HUDEP-2 (cell line): ENCODE results near the gene MTFMT.
A peak's percentile ranks its signal among the peaks of the same experiment; 100 is the strongest.

Source experiments
- DNase-seq, 76 experiments: peaks; one replicate each; lab custom pipeline; 2025; ENCODE audit not compliant: unreplicated experiment in 76 of 76; lab: John Stamatoyannopoulos, UW

MTFMT gene

GRCh38 chr15:65060641-65061397 lies 31.4 kb upstream of the MTFMT start:
- no peak for DNase-seq

- no peak for DNase-seq
Observed at GRCh38 chr15:65059931-65060596, 30.6 kb upstream of the MTFMT start.

- DNase-seq = no peak
Observed at GRCh38 chr15:65059369-65059750, 29.9 kb upstream of the MTFMT start.

GRCh38 chr15:65058394-65059368 lies 29.2 kb upstream of the MTFMT start:
- DNase-seq = no peak

GRCh38 chr15:65057549-65057940 lies 28.1 kb upstream of the MTFMT start:
- no peak for DNase-seq

GRCh38 chr15:65056868-65057548 lies 27.6 kb upstream of the MTFMT start:
- DNase-seq = no peak

GRCh38 chr15:65056106-65056505 lies 26.7 kb upstream of the MTFMT start:
- DNase-seq = no peak

- peak in 1 of 76 experiments; percentile 9 for DNase-seq
Observed at GRCh38 chr15:65055201-65055870, 25.9 kb upstream of the MTFMT start.

GRCh38 chr15:65054333-65055200 lies 25.1 kb upstream of the MTFMT start:
- peak in 56 of 76 experiments; percentile 4 to 73 (median 37) for DNase-seq

GRCh38 chr15:65052956-65053355 lies 23.5 kb upstream of the MTFMT start:
- DNase-seq = no peak

GRCh38 chr15:65051266-65051665 lies 21.8 kb upstream of the MTFMT start:
- DNase-seq = no peak

GRCh38 chr15:65050270-65050669 lies 20.8 kb upstream of the MTFMT start:
- DNase-seq = no peak

GRCh38 chr15:65049418-65049840 lies 20.0 kb upstream of the MTFMT start:
- peak in 74 of 76 experiments; percentile 21 to 89 (median 70) for DNase-seq

- DNase-seq = no peak
Observed at GRCh38 chr15:65048241-65048640, 18.8 kb upstream of the MTFMT start.

GRCh38 chr15:65044724-65045481 lies 15.5 kb upstream of the MTFMT start, which contains the start of gene SLC51B:
Gene SLC51B (plus strand): TSS chr15:65045387. CDS start chr15:65050005, 4,618 bp downstream.
- DNase-seq = no peak

- DNase-seq = peak in 1 of 76 experiments; percentile 7
Observed at GRCh38 chr15:65044218-65044617, 14.8 kb upstream of the MTFMT start.

GRCh38 chr15:65042776-65043327 lies 13.4 kb upstream of the MTFMT start:
- no peak for DNase-seq

GRCh38 chr15:65041787-65042186 lies 12.3 kb upstream of the MTFMT start:
- no peak for DNase-seq
